Fibroblast of pulmonary artery (primary cell): Measurements from ENCODE around the gene HSD17B14.

ENCODE experiments used
- DNase-seq: peaks from one replicate; pipeline ENCODE4 v3.0.0-alpha.2; 2010; ENCODE audit warnings: low read depth
- H3K4me3 ChIP-seq: replicated peaks from 2 replicates; pipeline ENCODE4 v1.5.1; 2011; ENCODE audit warnings: low read depth, mild to moderate bottlenecking, control low read depth, low read length, moderate library complexity
- TF ChIP-seq, protein P1 (sequence below): IDR thresholded peaks from 2 replicates; pipeline ENCODE4 v1.5.1; 2011; ENCODE audit warnings: mild to moderate bottlenecking, control low read depth, low read length, inconsistent platforms; ENCODE audit errors: missing control alignments

The HSD17B14 gene

GRCh38 chr19:48806518-48806817 lies 29.8 kb downstream of the HSD17B14 start:
- no peak overlapping the region for H3K4me3 ChIP-seq
- TF ChIP-seq, protein P1, sequence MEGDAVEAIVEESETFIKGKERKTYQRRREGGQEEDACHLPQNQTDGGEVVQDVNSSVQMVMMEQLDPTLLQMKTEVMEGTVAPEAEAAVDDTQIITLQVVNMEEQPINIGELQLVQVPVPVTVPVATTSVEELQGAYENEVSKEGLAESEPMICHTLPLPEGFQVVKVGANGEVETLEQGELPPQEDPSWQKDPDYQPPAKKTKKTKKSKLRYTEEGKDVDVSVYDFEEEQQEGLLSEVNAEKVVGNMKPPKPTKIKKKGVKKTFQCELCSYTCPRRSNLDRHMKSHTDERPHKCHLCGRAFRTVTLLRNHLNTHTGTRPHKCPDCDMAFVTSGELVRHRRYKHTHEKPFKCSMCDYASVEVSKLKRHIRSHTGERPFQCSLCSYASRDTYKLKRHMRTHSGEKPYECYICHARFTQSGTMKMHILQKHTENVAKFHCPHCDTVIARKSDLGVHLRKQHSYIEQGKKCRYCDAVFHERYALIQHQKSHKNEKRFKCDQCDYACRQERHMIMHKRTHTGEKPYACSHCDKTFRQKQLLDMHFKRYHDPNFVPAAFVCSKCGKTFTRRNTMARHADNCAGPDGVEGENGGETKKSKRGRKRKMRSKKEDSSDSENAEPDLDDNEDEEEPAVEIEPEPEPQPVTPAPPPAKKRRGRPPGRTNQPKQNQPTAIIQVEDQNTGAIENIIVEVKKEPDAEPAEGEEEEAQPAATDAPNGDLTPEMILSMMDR: no peak
- no peak for DNase-seq

GRCh38 chr19:48805452-48805851 lies 30.8 kb downstream of the HSD17B14 start:
- TF ChIP-seq, protein P1: no peak
- DNase-seq: no peak
- H3K4me3 ChIP-seq: no peak overlapping the region

GRCh38 chr19:48804496-48804895 lies 31.8 kb downstream of the HSD17B14 start:
- H3K4me3 ChIP-seq: no peak overlapping the region
- TF ChIP-seq, protein P1: no peak
- no peak for DNase-seq

DNA sequence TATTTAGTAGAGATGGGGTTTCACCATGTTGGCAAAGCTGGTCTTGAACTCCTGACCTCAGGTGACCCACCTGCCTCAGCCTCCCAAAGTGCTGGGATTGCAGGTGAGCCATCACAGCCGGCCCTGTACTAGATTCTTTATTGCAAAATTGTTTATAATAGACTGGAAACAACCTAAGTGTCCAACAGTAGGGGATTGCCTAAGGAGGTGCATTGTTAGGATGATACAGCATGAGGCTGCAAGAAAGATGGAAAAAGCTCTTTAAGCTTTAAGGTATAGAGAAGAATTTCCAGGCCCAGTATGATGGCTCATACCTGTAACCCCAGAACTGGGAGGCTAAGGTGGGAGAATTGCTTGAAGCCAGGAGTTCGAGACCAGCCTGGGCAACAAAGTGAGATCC lies 33.7 kb downstream of the HSD17B14 start:
- no peak for DNase-seq
- no peak overlapping the region for H3K4me3 ChIP-seq
- TF ChIP-seq, protein P1: no peak

GRCh38 chr19:48799358-48800300 lies 36.7 kb downstream of the HSD17B14 start:
- no peak overlapping the region for H3K4me3 ChIP-seq
- DNase-seq: no peak
- TF ChIP-seq, protein P1: no peak

DNA sequence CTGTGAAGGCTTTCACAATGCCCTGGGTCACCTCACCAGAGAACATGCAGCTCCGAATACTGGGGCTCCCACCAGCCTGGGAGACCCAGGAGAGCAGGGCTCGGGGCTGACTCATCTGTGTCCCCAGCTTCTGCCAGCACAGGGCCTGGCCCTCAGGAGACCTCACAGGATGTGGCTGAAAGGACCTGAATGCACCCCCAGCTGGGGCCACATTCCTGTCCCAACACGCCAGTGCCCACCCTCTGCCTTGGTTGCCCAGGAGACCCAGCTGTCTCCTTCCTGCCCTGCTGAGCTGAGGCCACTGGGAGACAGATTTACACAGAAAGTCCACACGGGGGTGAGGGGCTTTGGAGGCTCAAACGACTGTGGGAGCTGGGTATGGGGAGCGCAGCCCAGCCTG lies 37.4 kb downstream of the HSD17B14 start:
- TF ChIP-seq, protein P1: no peak
- no peak for DNase-seq
- no peak overlapping the region for H3K4me3 ChIP-seq

DNA sequence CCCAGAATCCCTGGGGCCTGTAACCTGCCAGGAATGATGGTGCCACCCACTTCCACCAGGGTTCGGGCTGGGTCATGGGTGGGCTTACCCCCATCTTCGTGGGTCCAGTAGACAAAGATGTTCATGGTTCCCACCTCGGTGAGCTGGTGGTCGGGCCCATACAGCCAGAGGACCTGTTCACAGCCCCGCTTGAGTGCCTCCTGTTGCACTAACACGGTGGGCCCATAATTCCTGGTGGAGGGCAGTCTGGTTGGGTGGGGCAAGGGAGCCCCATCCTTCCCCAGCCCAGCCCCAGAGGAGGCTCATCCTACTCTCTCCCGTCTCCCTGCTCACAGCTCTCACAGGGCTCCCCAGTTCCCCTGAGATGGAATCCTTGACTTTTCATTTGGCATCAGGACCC lies 39.2 kb downstream of the HSD17B14 start:
- DNase-seq: no peak
- no peak overlapping the region for H3K4me3 ChIP-seq
- TF ChIP-seq, protein P1: no peak
